ENCODE data around the gene EPHB1. TPM values are rescaled to one million over a fixed set of nuclear protein-coding genes. Genes with fewer than 3 reads are reported as not detected.

The EPHB1 gene
- total and polyA plus RNA-seq, 2 of the 13 experiments (the other 11 are each of a cell fraction or from before 2014, with no cell fraction given), result 0.07 to 0.21 TPM

- no peaks in the 10 kb centered on the region for H3K79me2 ChIP-seq (ENCODE audit: insufficient read depth, low read length)
- H2AFZ ChIP-seq (ENCODE audit: low read length), result no peak overlapping the region
- BruUV-seq (replicated peaks), result no TSS peak
- FAIRE-seq (no peak), DNase-seq (ENCODE audit: low spot score) (no peak), ATAC-seq (no peak)
- H3K9me3 ChIP-seq (ENCODE audit: low read length), result no peaks in the 10 kb centered on the region
- in situ Hi-C loops (cut with HindIII; ENCODE audit: extremely low pct_ligation_motif_present, low pct_unique_long_range_greater_than_20kb) (no loop called here), intact Hi-C loops (cut with micrococcal nuclease; ENCODE audit: unreplicated experiment) (no loop called here)
- no peak overlapping the region for H3K27ac ChIP-seq (ENCODE audit: extremely low read length, insufficient read depth, low read length)
- H3K4me3 ChIP-seq (replicated peaks in 1 of 3; ENCODE audit: insufficient read depth in 1 of 3, low read depth in 2 of 3, low read length in 3 of 3), result no peak overlapping the region
- H4K20me1 ChIP-seq (ENCODE audit: insufficient read depth, low read length), result no peaks in the 10 kb centered on the region
- no peak for TF ChIP-seq BCLAF1 (IDR thresholded peaks at IDR 0.05)
- TF ChIP-seq PHF5A (CRISPR knock-in tag; IDR thresholded peaks at IDR 0.05; ENCODE audit: low read depth, unreplicated experiment), result no peak
- TF ChIP-seq ZBTB7B (CRISPR knock-in tag; IDR thresholded peaks at IDR 0.05), result no peak
- TF ChIP-seq AKAP8 (CRISPR knock-in tag; IDR thresholded peaks at IDR 0.05), result no peak
- TF ChIP-seq AGO1 (IDR thresholded peaks at IDR 0.05; ENCODE audit: low read depth, low read length, poor library complexity, severe bottlenecking), result no peak
- TF ChIP-seq ZNF224 (CRISPR knock-in tag; IDR thresholded peaks at IDR 0.05), result no peak
- TF ChIP-seq KDM5B (CRISPR knock-in tag; IDR thresholded peaks at IDR 0.05; ENCODE audit: borderline replicate concordance), result no peak
- TF ChIP-seq ZKSCAN8 (CRISPR knock-in tag; IDR thresholded peaks at IDR 0.05; ENCODE audit: borderline replicate concordance), result no peak
- no peak for TF ChIP-seq ARID2 (CRISPR knock-in tag; IDR thresholded peaks at IDR 0.05; ENCODE audit: borderline replicate concordance)
- no peak for TF ChIP-seq ZNF3 (CRISPR knock-in tag; IDR thresholded peaks at IDR 0.05)
- no peak for TF ChIP-seq MBNL3 (CRISPR knock-in tag; conservative IDR thresholded peaks at IDR 0.05)
- no peak for TF ChIP-seq SNAPC2 (CRISPR knock-in tag; IDR thresholded peaks at IDR 0.05)
- no peak for TF ChIP-seq POLR2G (IDR thresholded peaks at IDR 0.05; ENCODE audit: low read depth, low read length)
- TF ChIP-seq ATF2 (CRISPR knock-in tag; IDR thresholded peaks at IDR 0.05), result no peak
- TF ChIP-seq ZNF780A (CRISPR knock-in tag; IDR thresholded peaks at IDR 0.05), result no peak
- no peak for TF ChIP-seq ZNF441 (CRISPR knock-in tag; IDR thresholded peaks at IDR 0.05; ENCODE audit: borderline replicate concordance)
- TF ChIP-seq MXD3 (CRISPR knock-in tag; IDR thresholded peaks at IDR 0.05), result no peak
- H3K27me3 ChIP-seq (ENCODE audit: control insufficient read depth in 1 of 2, insufficient read depth in 2 of 2, low read length in 2 of 2), result no peaks in the 10 kb centered on the region
- ChIA-PET CTCF (ENCODE audit: low intra/inter-chr PET ratio, low total read pairs) (no interaction called here), POLR2A (no interaction called here)
- 0% methylated on average over 3 of the region's 4 CpGs for WGBS (ENCODE audit: low lambda C conversion rate)
- H3K36me3 ChIP-seq (replicated peaks in 1 of 2; ENCODE audit: control insufficient read depth in 1 of 2, insufficient read depth in 2 of 2, low read length in 2 of 2), result no peaks in the 10 kb centered on the region
- no peak overlapping the region for H3K9ac ChIP-seq (ENCODE audit: insufficient read depth, low read depth, low read length)
- no peak overlapping the region for H3K4me2 ChIP-seq (ENCODE audit: low read depth, low read length)
- no peaks in the 10 kb centered on the region for H3K4me1 ChIP-seq (ENCODE audit: insufficient read depth, low read length)
Observed at GRCh38 chr3:135191708-135192107, 396.6 kb downstream of the EPHB1 start.
